Endothelial cell of umbilical vein (primary cell): ENCODE data around the gene CHCHD5.
"Not testable (repeated sequence)": the region's sequence is repeated elsewhere in the genome, so short reads cannot be mapped to it uniquely, and the experiment has no call there.

Experiments used
- CTCF ChIP-seq, 2 donors: IDR thresholded peaks; 1 replicate in 1 of 2; 2 replicates in 1 of 2; pipeline ENCODE4 v1.5.1; 2011; ENCODE audit warnings: low read length in 2 of 2, mild to moderate bottlenecking in 2 of 2, moderate library complexity in 2 of 2, control low read depth in 1 of 2, inconsistent platforms in 1 of 2, low read depth in 1 of 2; ENCODE audit not compliant: insufficient read depth in 1 of 2; ENCODE audit errors: extremely low read depth in 1 of 2
- EZH2 ChIP-seq: IDR thresholded peaks from 2 replicates; pipeline ENCODE4 v1.6.1; 2012; ENCODE audit warnings: borderline replicate concordance, low read depth, mild to moderate bottlenecking, moderate library complexity, low read length, inconsistent platforms; ENCODE audit not compliant: severe bottlenecking
- JUN ChIP-seq: IDR thresholded peaks from 2 replicates; pipeline ENCODE4 v1.6.1; 2011; ENCODE audit warnings: borderline replicate concordance, low read depth; ENCODE audit not compliant: insufficient read length, insufficient read depth
- MAX ChIP-seq: IDR thresholded peaks from 2 replicates; pipeline ENCODE4 v1.6.1; 2011; ENCODE audit not compliant: insufficient read depth, insufficient read length
- POLR2A ChIP-seq: IDR thresholded peaks from 2 replicates; pipeline ENCODE4 v1.6.1; 2012; ENCODE audit warnings: low read depth, mild to moderate bottlenecking, control low read depth, low read length
- POLR2AphosphoS5 ChIP-seq: IDR thresholded peaks from 2 replicates; pipeline ENCODE4 v1.6.1; 2012; ENCODE audit warnings: low read depth, mild to moderate bottlenecking, control low read depth, low read length, moderate library complexity; ENCODE audit not compliant: insufficient read depth

- not testable (repeated sequence) for TF ChIP-seq POLR2A; MAX; CTCF (IDR thresholded peaks at IDR 0.05; ENCODE audit: extremely low read depth in 1 of 2, insufficient read depth in 1 of 2, low read depth in 1 of 2, low read length in 2 of 2); JUN; EZH2; POLR2AphosphoS5
Measured at GRCh38 chr2:112609320-112609719, 24.9 kb downstream of the CHCHD5 start.
